Measurements from ENCODE around the gene OCA2. TPM values are rescaled to one million over a fixed set of nuclear protein-coding genes. Genes with fewer than 3 reads are reported as not detected.

The OCA2 gene
- total RNA-seq, 2 donors from 2014 or later = 3.7 TPM; not detected in 1

DNA sequence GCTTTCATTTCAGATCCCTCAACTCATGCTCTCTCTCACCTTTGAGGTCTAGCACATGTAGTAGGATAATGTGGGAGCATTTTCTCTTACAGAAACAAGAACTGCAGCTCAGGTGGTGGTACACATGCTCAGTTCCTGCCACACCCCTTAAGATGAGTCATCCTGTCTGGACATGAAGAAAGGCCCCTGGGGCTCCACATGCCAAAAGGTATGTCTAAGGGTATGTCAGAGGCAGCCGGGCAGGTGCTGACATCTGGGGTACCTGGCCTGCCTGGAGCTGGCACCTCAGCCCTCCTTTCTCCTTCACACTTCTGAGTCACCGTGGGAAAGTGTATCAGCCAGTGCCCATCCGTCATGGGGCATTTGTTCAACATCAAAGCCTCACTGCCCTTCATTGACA, 209.9 kb downstream of the OCA2 start:
- 66% methylated on average over 3 of the region's 3 CpGs for WGBS
- Histone ChIP-seq H3K4me3 (no peak overlapping the region), H3K9me3 (no peaks in the 10 kb centered on the region), H3K36me3 (no peaks in the 10 kb centered on the region), H3K27me3 (replicated peaks; ENCODE audit: insufficient read depth) (no peaks in the 10 kb centered on the region), H3K27ac (no peak overlapping the region), H3K4me1 (replicated peaks) (no peaks in the 10 kb centered on the region)
- intact Hi-C loops (cut with DNase I) = loop anchor here (10.0 kb wide), 1 partner anchor 56 kb away; no protein-coding TSS in a partner anchor
- no peak for DNase-seq (ENCODE audit: low spot score)
- TF ChIP-seq POLR2A (IDR thresholded peaks at IDR 0.05) = no peak
- TF ChIP-seq, protein P1, sequence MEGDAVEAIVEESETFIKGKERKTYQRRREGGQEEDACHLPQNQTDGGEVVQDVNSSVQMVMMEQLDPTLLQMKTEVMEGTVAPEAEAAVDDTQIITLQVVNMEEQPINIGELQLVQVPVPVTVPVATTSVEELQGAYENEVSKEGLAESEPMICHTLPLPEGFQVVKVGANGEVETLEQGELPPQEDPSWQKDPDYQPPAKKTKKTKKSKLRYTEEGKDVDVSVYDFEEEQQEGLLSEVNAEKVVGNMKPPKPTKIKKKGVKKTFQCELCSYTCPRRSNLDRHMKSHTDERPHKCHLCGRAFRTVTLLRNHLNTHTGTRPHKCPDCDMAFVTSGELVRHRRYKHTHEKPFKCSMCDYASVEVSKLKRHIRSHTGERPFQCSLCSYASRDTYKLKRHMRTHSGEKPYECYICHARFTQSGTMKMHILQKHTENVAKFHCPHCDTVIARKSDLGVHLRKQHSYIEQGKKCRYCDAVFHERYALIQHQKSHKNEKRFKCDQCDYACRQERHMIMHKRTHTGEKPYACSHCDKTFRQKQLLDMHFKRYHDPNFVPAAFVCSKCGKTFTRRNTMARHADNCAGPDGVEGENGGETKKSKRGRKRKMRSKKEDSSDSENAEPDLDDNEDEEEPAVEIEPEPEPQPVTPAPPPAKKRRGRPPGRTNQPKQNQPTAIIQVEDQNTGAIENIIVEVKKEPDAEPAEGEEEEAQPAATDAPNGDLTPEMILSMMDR (IDR thresholded peaks at IDR 0.05) = no peak
- TF ChIP-seq POLR2AphosphoS5 (IDR thresholded peaks at IDR 0.05) = no peak

GRCh38 chr15:27885201-27885600, 213.9 kb downstream of the OCA2 start:
- Histone ChIP-seq H3K27ac (no peak overlapping the region), H3K9me3 (no peaks in the 10 kb centered on the region), H3K4me3 (no peak overlapping the region), H3K27me3 (replicated peaks; ENCODE audit: insufficient read depth) (no peaks in the 10 kb centered on the region), H3K36me3 (no peaks in the 10 kb centered on the region), H3K4me1 (replicated peaks) (no peaks in the 10 kb centered on the region)
- TF ChIP-seq, protein P1 (IDR thresholded peaks at IDR 0.05) = no peak
- TF ChIP-seq POLR2A (IDR thresholded peaks at IDR 0.05) (no peak), POLR2AphosphoS5 (IDR thresholded peaks at IDR 0.05) (no peak)
- intact Hi-C loops (cut with DNase I) = loop anchor here (10.0 kb wide), 1 partner anchor 60 kb away; no protein-coding TSS in a partner anchor
- no peak for DNase-seq (ENCODE audit: low spot score)

DNA sequence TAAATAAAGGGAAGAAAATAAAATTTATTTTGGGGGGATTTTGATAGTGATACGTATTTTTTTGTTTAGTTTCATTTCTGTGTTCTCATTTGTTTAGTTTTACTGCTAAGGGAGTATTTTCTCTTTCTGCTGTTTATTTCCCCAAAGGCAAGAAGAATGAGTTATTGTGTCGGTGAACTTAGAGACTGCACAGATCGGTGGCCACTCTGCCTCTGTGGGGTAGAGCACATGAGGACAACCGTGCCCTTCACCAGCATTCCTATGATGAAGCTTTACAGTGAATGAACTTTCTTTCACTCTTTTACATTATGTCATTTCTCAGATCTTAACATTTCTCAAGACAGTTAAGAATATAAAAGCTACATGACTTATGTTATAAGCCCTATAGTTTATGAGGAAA, 214.4 kb downstream of the OCA2 start:
- intact Hi-C loops (cut with DNase I) = loop anchor here (10.0 kb wide), 1 partner anchor 60 kb away; no protein-coding TSS in a partner anchor
- Histone ChIP-seq H3K36me3 (no peaks in the 10 kb centered on the region), H3K27me3 (replicated peaks; ENCODE audit: insufficient read depth) (no peaks in the 10 kb centered on the region), H3K9me3 (no peaks in the 10 kb centered on the region), H3K27ac (no peak overlapping the region), H3K4me3 (no peak overlapping the region), H3K4me1 (replicated peaks) (no peaks in the 10 kb centered on the region)
- WGBS = 12% methylated on average over 4 of the region's 4 CpGs
- TF ChIP-seq POLR2A (IDR thresholded peaks at IDR 0.05) (no peak), POLR2AphosphoS5 (IDR thresholded peaks at IDR 0.05) (no peak)
- TF ChIP-seq, protein P1 (IDR thresholded peaks at IDR 0.05) = no peak
- DNase-seq (ENCODE audit: low spot score) = no peak

DNA sequence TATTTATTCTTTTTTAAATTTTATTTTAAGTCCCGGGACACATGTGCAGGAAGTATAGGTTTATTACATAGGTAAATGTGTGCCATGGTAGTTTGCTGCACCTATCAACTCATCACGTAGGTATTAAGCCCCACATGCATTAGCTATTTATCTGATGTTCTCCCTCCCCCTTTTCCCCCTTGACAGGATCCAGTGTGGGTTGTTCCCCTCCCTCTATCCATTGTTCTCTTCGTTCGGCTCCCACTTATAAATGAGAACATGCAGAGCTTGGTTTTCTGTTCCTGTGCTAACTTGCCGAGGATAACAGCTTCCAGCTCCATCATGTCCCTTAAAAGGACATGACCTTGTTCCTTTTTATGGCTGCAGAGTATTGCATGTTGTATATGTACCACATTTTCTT, 220.3 kb downstream of the OCA2 start:
- Histone ChIP-seq H3K4me1 (replicated peaks) (no peaks in the 10 kb centered on the region), H3K9me3 (no peaks in the 10 kb centered on the region), H3K27me3 (replicated peaks; ENCODE audit: insufficient read depth) (no peaks in the 10 kb centered on the region), H3K4me3 (no peak overlapping the region), H3K27ac (no peak overlapping the region), H3K36me3 (no peaks in the 10 kb centered on the region)
- DNase-seq (ENCODE audit: low spot score) = no peak
- intact Hi-C loops (cut with DNase I) = no loop called here
- WGBS = 38% methylated on average over 5 of the region's 5 CpGs
- TF ChIP-seq POLR2AphosphoS5 (IDR thresholded peaks at IDR 0.05) (no peak), POLR2A (IDR thresholded peaks at IDR 0.05) (no peak)
- TF ChIP-seq, protein P1 (IDR thresholded peaks at IDR 0.05) = no peak

- intact Hi-C loops (cut with DNase I) = no loop called here
- Histone ChIP-seq H3K36me3 (no peaks in the 10 kb centered on the region), H3K27me3 (replicated peaks; ENCODE audit: insufficient read depth) (no peaks in the 10 kb centered on the region), H3K27ac (no peak overlapping the region), H3K9me3 (no peaks in the 10 kb centered on the region), H3K4me1 (replicated peaks) (no peaks in the 10 kb centered on the region), H3K4me3 (no peak overlapping the region)
- no peak for DNase-seq (ENCODE audit: low spot score)
- TF ChIP-seq POLR2A (IDR thresholded peaks at IDR 0.05) (no peak), POLR2AphosphoS5 (IDR thresholded peaks at IDR 0.05) (no peak)
- TF ChIP-seq, protein P1 (IDR thresholded peaks at IDR 0.05) = no peak
Measured at GRCh38 chr15:27873828-27874227, 225.3 kb downstream of the OCA2 start.

Measured in prostate gland (tissue), 2 donors.